ENCODE measurements around the gene ZNF266. TPM values are rescaled to one million over a fixed set of nuclear protein-coding genes. Genes with fewer than 3 reads are reported as not detected.

The ZNF266 gene
- total and polyA plus RNA-seq, 12 donors: 7.5 to 51.7 (median 20.9) TPM

DNA sequence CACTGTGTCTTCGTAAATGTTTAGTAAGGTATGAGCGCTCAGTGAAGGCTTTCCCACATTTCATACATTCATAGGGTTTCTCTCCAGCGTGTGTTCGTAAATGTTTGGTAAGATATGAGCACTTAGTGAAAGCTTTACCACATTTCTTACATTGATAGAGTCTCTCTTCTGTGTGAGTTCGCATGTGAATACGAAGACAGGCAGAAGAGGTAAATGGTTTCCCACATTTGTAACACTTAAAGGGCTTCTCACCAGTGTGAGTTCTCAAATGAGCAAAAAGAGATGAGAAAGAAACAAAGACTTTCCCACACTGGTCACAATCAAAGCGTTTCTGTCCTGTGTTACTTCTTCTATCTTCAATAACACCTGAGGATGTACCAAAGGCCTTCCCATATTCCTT lies 31.8 kb upstream of the ZNF266 start:
- Histone ChIP-seq H3K4me1 (replicated peaks in 1 of 2) (no peaks in the 10 kb centered on the region), H3K27ac (no peak overlapping the region), H3K27me3 (no peaks in the 10 kb centered on the region), H3K9me3 (replicated peaks in 1 of 3) (peaks cover 0 to 42% (median 0%) of the 10 kb centered on the region in 3 donors), H3K4me3 (no peak overlapping the region), H3K36me3 (replicated peaks in 1 of 2) (no peaks in the 10 kb centered on the region)
- DNase-seq: no peak
- intact Hi-C loops (cut with DNase I): no loop called here
- TF ChIP-seq POLR2A (IDR thresholded peaks at IDR 0.05): no peak
- TF ChIP-seq, protein P1, sequence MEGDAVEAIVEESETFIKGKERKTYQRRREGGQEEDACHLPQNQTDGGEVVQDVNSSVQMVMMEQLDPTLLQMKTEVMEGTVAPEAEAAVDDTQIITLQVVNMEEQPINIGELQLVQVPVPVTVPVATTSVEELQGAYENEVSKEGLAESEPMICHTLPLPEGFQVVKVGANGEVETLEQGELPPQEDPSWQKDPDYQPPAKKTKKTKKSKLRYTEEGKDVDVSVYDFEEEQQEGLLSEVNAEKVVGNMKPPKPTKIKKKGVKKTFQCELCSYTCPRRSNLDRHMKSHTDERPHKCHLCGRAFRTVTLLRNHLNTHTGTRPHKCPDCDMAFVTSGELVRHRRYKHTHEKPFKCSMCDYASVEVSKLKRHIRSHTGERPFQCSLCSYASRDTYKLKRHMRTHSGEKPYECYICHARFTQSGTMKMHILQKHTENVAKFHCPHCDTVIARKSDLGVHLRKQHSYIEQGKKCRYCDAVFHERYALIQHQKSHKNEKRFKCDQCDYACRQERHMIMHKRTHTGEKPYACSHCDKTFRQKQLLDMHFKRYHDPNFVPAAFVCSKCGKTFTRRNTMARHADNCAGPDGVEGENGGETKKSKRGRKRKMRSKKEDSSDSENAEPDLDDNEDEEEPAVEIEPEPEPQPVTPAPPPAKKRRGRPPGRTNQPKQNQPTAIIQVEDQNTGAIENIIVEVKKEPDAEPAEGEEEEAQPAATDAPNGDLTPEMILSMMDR (IDR thresholded peaks at IDR 0.05): no peak
- 82 to 89% (median 86%) methylated on average over 7 of the region's 7 CpGs for WGBS, 4 donors

DNA sequence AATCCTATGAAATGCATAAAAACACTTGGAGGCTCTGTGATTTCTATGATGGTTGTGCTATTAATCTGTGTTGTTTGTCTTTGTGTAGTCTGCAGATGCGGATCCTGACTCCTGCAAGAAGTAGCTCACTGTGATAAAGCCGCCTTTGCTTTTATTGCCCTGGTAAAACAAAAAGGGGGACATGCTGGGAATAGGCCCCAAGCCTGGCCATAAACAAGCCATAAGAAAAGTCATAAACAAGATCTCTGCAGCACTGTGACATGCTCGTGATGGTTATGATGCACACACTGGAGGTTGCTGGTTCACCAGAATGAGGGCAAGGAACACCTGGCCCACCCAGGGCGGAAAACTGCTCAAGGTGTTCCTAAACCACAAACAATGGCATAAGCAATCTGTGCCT lies 26.6 kb upstream of the ZNF266 start:
- intact Hi-C loops (cut with DNase I): no loop called here
- Histone ChIP-seq H3K36me3 (replicated peaks in 1 of 2) (no peaks in the 10 kb centered on the region), H3K4me3 (no peak overlapping the region), H3K27ac (no peak overlapping the region), H3K9me3 (replicated peaks in 1 of 3) (peaks cover 0 to 37% (median 0%) of the 10 kb centered on the region in 3 donors), H3K4me1 (replicated peaks in 1 of 2) (no peaks in the 10 kb centered on the region), H3K27me3 (no peaks in the 10 kb centered on the region)
- no peak for DNase-seq
- TF ChIP-seq, protein P1 (IDR thresholded peaks at IDR 0.05): no peak
- no peak for TF ChIP-seq POLR2A (IDR thresholded peaks at IDR 0.05)
- WGBS, 4 donors: 79 to 87% (median 86%) methylated on average over 4 of the region's 4 CpGs

DNA sequence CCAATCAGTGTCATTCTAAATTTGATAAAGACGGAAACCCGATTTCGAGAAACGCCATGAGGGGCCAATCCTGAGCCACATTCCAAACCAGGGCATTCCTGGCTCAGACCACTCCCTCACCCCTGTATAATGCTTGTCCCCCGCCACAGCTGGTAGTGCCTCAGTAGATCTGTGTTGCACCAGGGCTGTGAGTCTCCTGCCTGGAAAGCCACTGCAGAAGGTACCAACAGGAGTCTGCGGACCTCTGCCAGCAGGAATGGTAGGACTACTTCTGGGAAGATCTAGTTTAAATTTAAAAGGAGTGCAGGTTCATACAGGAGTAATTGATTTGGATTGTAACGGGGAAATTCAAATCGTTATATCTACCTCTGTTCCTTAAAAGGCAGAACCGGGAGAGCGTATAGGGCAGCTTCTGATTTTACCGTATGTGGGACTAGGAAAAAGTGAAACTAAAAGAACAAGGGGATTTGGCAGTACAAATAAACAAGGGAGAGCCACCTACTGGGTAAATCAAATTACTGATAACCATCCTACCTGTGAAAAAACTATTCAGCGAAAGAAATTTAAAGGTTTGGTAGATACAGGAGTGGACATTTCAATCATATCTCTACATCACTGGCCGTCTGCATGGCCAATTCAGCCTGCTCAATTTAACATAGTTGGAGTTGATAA lies 20.8 kb upstream of the ZNF266 start:
- Histone ChIP-seq H3K27me3 (no peaks in the 10 kb centered on the region), H3K4me1 (replicated peaks in 1 of 2) (no peaks in the 10 kb centered on the region), H3K4me3 (no peak overlapping the region), H3K36me3 (replicated peaks in 1 of 2) (no peaks in the 10 kb centered on the region), H3K9me3 (replicated peaks in 1 of 3) (peaks cover 0 to 33% (median 0%) of the 10 kb centered on the region in 3 donors), H3K27ac (no peak overlapping the region)
- TF ChIP-seq POLR2A (IDR thresholded peaks at IDR 0.05): no peak
- TF ChIP-seq, protein P1 (IDR thresholded peaks at IDR 0.05): no peak
- WGBS, 4 donors: 66 to 89% (median 78%) methylated on average over 11 to 13 of the region's 13 CpGs
- intact Hi-C loops (cut with DNase I): no loop called here
- DNase-seq: no peak

DNA sequence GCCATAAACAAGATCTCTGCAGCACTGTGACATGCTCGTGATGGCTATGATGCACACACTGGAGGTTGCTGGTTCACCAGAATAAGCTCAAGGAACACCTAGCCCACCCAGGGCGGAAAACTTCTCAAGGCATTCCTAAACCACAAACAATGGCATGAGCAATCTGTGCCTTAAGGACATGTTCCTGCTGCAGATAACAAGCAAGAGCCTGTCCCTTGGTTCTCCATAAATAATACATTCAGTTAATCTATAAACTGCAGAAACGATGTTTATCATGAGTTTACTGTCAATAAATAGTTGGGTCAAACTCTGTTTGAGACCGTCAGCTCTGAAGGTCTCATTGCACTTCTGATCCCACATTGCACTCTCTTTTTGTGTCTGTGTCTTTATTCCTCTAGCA lies 18.6 kb upstream of the ZNF266 start:
- TF ChIP-seq, protein P1 (IDR thresholded peaks at IDR 0.05): no peak
- no peak for TF ChIP-seq POLR2A (IDR thresholded peaks at IDR 0.05)
- no peak overlapping the region for H3K27ac ChIP-seq
- H3K4me3 ChIP-seq: no peak overlapping the region
- 88 to 92% (median 89%) methylated on average over 4 of the region's 4 CpGs for WGBS, 4 donors
- no peaks in the 10 kb centered on the region for H3K4me1 ChIP-seq (replicated peaks in 1 of 2)
- intact Hi-C loops (cut with DNase I): loop anchor here in 1 of 2 donors (2.0 kb wide), 1 partner anchor 33 kb away; no protein-coding TSS in a partner anchor
- DNase-seq: no peak
- H3K27me3 ChIP-seq: no peaks in the 10 kb centered on the region
- peaks cover 0 to 39% (median 0%) of the 10 kb centered on the region in 3 donors for H3K9me3 ChIP-seq (replicated peaks in 1 of 3)
- H3K36me3 ChIP-seq (replicated peaks in 1 of 2): no peaks in the 10 kb centered on the region
